Measurements from ENCODE around the gene EXOC3. TPM values are rescaled to one million over a fixed set of nuclear protein-coding genes. Genes with fewer than 3 reads are reported as not detected.

The EXOC3 gene
- total and polyA plus RNA-seq, 2 of the 8 experiments (the other 6 are each of a cell fraction or from before 2014, with no cell fraction given) = 14.4 to 30.0 TPM

- Histone ChIP-seq H3K79me2 (ENCODE audit: control insufficient read depth in 1 of 2, insufficient read depth in 2 of 2, low read length in 2 of 2) (0 out of 4 replicates have a peak, but pooled peaks cover 0 to 3% of the 10 kb centered on the region in 2 experiments), H3K23me2 (ENCODE audit: low read depth, low read length) (no peaks in the 10 kb centered on the region), H2AFZ (ENCODE audit: low read length) (no peak overlapping the region), H3K4me3 (ENCODE audit: extremely low read depth in 1 of 4, insufficient read depth in 2 of 4, low read depth in 3 of 4, low read length in 4 of 4) (no peak overlapping the region), H3K79me1 (ENCODE audit: low read depth, low read length) (peaks cover 4% of the 10 kb centered on the region), H3K4me2 (ENCODE audit: insufficient read depth in 1 of 2, low read depth in 2 of 2, low read length in 2 of 2) (no peak overlapping the region), H2AK5ac (ENCODE audit: low read depth, low read length) (no peak overlapping the region), H3K36me3 (ENCODE audit: control insufficient read depth in 2 of 4, insufficient read depth in 4 of 4, low read length in 3 of 4) (peaks cover 4 to 25% (median 14%) of the 10 kb centered on the region in 4 experiments; a peak in 6 of 8 replicates), H3K4ac (replicated peaks; ENCODE audit: insufficient read length, low read depth, low read length) (no peak overlapping the region), H3K9me3 (ENCODE audit: insufficient read depth in 2 of 2, low read depth in 1 of 2, low read length in 1 of 2) (peaks cover 0 to 6% of the 10 kb centered on the region in 2 experiments; a peak in 2 of 4 replicates), H3K14ac (ENCODE audit: insufficient read length) (no peak overlapping the region), H3K27ac (ENCODE audit: low read depth, low read length) (no peak overlapping the region), H2BK20ac (ENCODE audit: low read length) (no peak overlapping the region), H4K20me1 (replicated peaks in 1 of 2; ENCODE audit: control insufficient read depth in 1 of 2, insufficient read depth in 2 of 2, low read length in 2 of 2) (no peaks in the 10 kb centered on the region), H3K56ac (replicated peaks; ENCODE audit: insufficient read length, low read depth, low read length) (no peak overlapping the region), H3K27me3 (replicated peaks in 1 of 4; ENCODE audit: control insufficient read depth in 3 of 4, extremely low read depth in 1 of 4, insufficient read depth in 3 of 4, low read length in 3 of 4) (no peaks in the 10 kb centered on the region), H3K9ac (replicated peaks in 1 of 4; ENCODE audit: extremely low read depth in 1 of 4, low read depth in 3 of 4, low read length in 3 of 4) (no peak overlapping the region), H2BK120ac (replicated peaks; ENCODE audit: low read depth, low read length) (no peak overlapping the region), H2BK5ac (ENCODE audit: low read depth, low read length) (0 out of 2 replicates have a peak overlapping the region, but pooled peaks have one; percentile 16), H3K18ac (ENCODE audit: extremely low read depth, low read length) (no peak overlapping the region), H4K8ac (ENCODE audit: extremely low read depth, insufficient read depth, low read length) (peak overlapping the region; percentile 94; the same call in 1 of the 2 replicates), H2BK15ac (ENCODE audit: low read length) (no peak overlapping the region), H4K5ac (ENCODE audit: insufficient read length, low read depth, low read length) (no peak overlapping the region), H2BK12ac (ENCODE audit: low read depth, low read length) (no peak overlapping the region), H3K4me1 (replicated peaks in 1 of 4; ENCODE audit: control insufficient read depth in 3 of 4, insufficient read depth in 4 of 4, low read length in 3 of 4) (peaks cover 2 to 7% (median 2%) of the 10 kb centered on the region in 4 experiments; a peak in 5 of 7 replicates), H4K91ac (replicated peaks; ENCODE audit: insufficient read length, low read length) (no peak overlapping the region), H3K23ac (ENCODE audit: insufficient read length) (no peak overlapping the region)
- ChIA-PET POLR2A (ENCODE audit: partially characterized antibody) (no interaction called here), CTCF (ENCODE audit: partially characterized antibody) (interaction anchor here (0.9 to 2.7 kb wide), 2 partner anchors 9 to 26 kb away, joined by 3 to 10 read pairs; no protein-coding TSS in a partner anchor)
- WGBS, 2 experiments (ENCODE audit: extremely low coverage in 1 of 2, insufficient coverage in 1 of 2, insufficient read length in 1 of 2, insufficient replicate concordance in 2 of 2, low coverage in 1 of 2, low lambda C conversion rate in 2 of 2, missing lambda C conversion rate in 1 of 2) = 85% methylated on average over 11 of the region's 11 CpGs; no CpG with 5 or more reads in 1 of the 2 experiments
- no peak for DNase-seq (ENCODE audit: low read depth in 1 of 2, low spot score in 2 of 2)
- FAIRE-seq = no peak
- TF ChIP-seq RAD21 (IDR thresholded peaks at IDR 0.05 in 1 of 2, conservative IDR thresholded peaks at IDR 0.05 in 1 of 2; ENCODE audit: low read depth in 2 of 2, low read length in 2 of 2) (no peak), CTCF (IDR thresholded peaks at IDR 0.05; ENCODE audit: control extremely low read depth in 1 of 3, insufficient read depth in 1 of 3, low read depth in 1 of 3, low read length in 3 of 3) (no peak), KDM1A (IDR thresholded peaks at IDR 0.05; ENCODE audit: borderline replicate concordance, low read length) (no peak), JUN (IDR thresholded peaks at IDR 0.05; ENCODE audit: low read depth, low read length) (no peak), YY1 (IDR thresholded peaks at IDR 0.05; ENCODE audit: low read depth, low read length) (0 out of 2 replicates have a peak, but pooled peaks have one; percentile 19), SIN3A (conservative IDR thresholded peaks at IDR 0.05 in 1 of 2, IDR thresholded peaks at IDR 0.05 in 1 of 2; ENCODE audit: low read depth in 1 of 2, low read length in 2 of 2) (no peak), FOSL1 (IDR thresholded peaks at IDR 0.05; ENCODE audit: insufficient read depth, low read depth, low read length) (no peak)
Measured at GRCh38 chr5:454936-455335, 12.0 kb downstream of the EXOC3 start.
